Activated T-helper 1 cell treated with Interleukin-2 at 50 U/mL for 16 hours (primary cell): ENCODE data around the gene C1orf122.

Experiments used
- DNase-seq: peaks from one replicate; pipeline ENCODE4 v3.0.0-alpha.2; 2020; ENCODE audit warnings: low read depth

C1orf122 gene

DNA sequence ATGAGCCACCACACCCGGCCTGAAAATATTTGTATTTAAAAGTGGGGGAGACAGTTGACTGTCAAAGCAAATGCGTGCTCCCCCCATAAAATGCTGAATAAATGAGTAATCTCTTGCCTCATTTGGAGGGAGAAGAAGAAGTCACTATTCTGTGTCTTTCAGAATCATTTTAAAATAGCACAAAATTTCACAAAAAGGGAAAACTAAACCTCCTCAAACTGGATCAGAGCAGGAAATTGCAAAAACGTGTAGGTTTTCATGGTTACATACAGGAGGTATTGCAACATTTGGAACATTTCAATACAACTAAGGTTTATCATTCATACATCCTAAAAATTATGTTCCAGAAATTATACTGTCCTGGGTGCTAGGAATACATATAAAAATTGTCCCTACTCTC is 38.2 kb downstream of the C1orf122 start:
- DNase-seq: no peak

DNA sequence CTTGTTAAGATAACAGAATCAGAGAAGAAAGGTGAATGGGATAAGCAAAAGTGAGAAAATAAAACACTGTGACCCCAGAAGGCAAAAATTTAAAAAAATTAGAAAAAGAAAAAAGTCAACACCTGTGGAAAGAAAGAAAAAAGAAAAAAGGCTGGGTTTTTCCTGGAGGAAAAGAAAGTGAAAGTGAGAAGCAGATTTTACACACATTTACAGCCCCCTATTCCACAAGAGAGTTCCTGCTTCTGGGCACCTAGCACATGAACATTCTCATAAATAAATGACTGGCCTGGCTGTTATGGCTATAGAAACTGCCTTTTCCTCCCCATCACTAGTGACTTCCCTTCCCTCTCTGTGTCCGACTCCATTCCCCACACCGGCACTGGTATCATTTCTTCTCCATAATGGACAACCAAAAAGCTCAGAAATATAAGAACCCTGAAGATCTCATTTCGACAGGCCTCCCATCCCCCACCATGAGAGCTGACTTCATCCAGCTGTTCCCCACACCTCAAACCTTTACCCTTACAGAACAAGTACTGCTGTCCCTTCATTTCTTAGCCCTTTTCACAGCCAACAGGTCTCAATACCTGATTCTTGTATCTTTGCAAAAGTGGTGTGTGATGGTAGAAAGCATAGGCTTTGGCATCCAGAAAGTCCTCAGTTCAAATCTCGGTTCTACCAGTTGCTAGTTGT is 39.2 kb downstream of the C1orf122 start:
- no peak for DNase-seq

DNA sequence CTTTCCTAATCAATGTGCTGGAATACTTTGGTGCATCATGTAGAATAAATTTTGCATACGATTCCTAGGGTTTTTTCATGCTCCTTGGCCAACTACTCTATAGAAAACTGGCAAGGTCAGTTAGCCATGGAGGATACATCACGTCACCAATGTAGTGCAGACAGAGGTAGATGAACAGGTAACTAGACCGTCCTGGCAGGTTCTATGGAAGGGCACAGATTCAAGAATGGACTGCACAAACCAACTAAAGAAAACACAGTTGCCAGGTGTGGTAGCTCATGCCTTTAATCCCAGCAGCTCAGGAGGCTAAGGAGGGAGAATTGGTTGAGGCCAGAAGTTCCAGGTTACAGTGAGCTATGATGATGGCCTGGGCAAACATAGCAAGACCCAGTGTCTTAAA is 41.9 kb downstream of the C1orf122 start:
- DNase-seq: no peak

DNA sequence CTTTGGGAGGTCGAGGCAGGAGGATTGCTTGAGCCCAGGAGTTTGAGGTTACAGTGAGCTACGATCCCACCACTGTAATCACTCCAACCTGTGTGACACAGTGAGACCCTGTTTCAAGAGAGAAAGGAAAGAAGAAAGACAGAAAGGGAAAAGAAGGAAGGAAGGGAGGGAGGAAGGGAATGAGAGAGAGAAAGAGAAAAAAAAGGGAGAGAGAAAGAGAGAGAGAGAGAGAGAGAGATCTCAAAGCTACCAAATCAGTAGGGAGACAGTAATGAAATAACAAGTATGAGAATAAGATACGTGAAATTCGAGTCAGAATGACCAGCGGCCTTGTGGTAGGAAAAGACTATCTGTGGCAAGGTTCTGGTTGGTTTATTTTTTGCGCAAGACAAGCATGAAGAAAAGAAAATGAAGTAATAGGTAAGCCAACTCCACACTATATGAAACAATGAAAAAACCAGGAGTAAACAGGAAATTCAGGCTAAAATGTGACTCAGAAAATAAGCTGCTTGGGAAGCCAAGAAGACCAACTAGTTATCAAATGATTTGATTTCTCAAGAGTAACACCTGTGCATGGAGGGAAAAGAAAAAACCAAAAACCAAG is 42.9 kb downstream of the C1orf122 start:
- no peak for DNase-seq

DNA sequence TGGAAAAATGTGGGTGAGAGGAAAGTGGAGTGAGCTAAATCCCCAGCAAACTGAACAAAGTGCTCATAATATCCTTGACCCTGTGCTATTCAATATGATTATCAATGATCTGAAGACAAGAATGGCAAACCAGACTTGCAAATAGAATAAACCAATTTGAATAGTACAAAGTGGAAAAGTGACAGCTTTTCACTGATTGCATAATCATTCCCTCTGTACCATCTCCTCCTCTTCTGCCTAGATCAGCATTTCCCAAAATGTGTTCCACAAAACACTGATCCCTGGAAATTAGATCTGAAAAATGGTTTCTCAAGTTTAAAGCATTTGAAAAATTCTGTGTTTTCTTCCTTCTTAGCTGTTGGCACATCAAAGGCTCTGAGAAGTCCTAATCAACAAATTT is 43.7 kb downstream of the C1orf122 start:
- no peak for DNase-seq

DNA sequence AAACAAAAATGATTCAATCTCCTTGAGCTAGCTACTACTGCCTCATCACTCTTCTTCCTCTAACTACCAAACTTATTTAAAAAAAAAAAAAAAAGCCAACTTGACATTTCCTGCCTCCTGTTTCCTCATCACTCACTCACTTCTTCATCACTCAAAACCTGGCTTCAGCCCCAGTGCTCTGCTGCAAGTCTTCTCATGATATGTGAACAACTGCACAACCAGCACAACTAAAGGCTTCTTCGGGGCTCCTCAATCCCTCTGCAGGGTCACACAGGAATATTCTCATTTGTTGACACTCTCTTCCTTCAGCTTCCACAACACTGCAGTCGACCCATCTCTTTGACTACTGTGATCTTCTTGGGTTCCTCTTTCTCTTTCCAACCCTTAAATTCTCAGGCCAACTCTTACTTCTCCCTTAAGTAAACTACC is 44.2 kb downstream of the C1orf122 start:
- DNase-seq: no peak

DNA sequence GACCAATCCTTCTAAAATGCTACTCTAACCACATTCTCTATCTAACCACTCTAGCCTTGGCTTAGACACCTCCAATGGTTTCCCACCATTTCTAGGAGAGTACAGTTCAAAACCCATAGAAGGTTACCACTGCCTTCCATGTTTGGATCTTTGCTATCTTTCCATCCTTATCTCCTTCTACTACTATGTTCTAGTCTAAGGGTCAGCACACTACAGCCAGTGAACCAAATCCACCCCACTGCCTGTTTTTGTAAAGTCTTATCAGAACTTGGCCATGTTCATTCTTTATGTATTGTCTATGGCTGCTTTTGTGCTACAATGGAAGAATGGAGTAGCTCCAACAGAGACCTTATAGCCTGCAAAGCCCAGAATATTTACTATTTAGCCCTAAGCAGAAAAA is 45.6 kb downstream of the C1orf122 start:
- no peak for DNase-seq

DNA sequence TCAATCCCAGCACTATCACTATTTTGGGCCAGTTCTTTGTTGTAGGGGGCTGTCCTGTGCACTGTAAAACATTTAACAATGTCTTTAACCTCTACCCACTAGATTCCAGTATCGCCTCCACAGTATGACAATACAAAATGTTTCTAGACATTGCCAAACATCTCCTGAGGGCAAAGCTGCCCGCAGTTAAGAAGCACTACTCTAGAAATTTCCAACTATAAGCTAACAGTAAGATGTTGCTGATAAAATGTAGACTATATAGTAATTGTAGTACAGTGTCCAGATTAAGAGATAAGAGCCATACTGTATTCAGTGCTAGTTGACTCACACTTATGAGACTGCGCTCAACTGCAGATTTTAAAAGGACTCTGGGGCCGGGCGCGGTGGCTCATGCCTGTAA is 46.8 kb downstream of the C1orf122 start:
- no peak for DNase-seq
